Lower leg skin (tissue), 3 donors: Measurements from ENCODE around the gene CD86.
"Not testable (repeated sequence)": the region's sequence is repeated elsewhere in the genome, so short reads cannot be mapped to it uniquely, and the experiment has no call there.

Experiments
- CTCF ChIP-seq, 3 donors: fragments of 450-650 bp; IDR thresholded peaks; one replicate each; pipeline ENCODE4 v1.5.1; 2016; ENCODE audit warnings: antibody characterized with exemption in 3 of 3, mild to moderate bottlenecking in 3 of 3, moderate library complexity in 2 of 3
- POLR2A ChIP-seq, 2 donors: fragments of 450-650 bp; IDR thresholded peaks; one replicate each; pipeline ENCODE4 v1.6.1; 2016 to 2017; ENCODE audit warnings: antibody characterized with exemption in 2 of 2, mild to moderate bottlenecking in 1 of 2, moderate library complexity in 1 of 2

- not testable (repeated sequence) for TF ChIP-seq CTCF, POLR2A (IDR thresholded peaks at IDR 0.05)
Observed at GRCh38 chr3:122047773-122048172, 7.4 kb upstream of the CD86 start.
